Activated CD4-positive, alpha-beta T cell treated with anti-CD3 and anti-CD28 coated beads, Interleukin-2, amount 10 ng/mL, durations not matched to agents 7 days and 5 days (primary cell): ENCODE measurements around the gene SLFN5. TPM values are rescaled to one million over a fixed set of nuclear protein-coding genes. Genes with fewer than 3 reads are reported as not detected.

Experiments used
- CTCF ChIA-PET: fragments of 350-600 bp; sonication (Branson Sonifier 250); formaldehyde crosslinking; loops from one replicate; lab custom pipeline; 2021; ENCODE audit warnings: antibody characterized with exemption; lab: Charles Lee
- POLR2A ChIA-PET: fragments of 350-600 bp; sonication (Branson Sonifier 250); formaldehyde crosslinking; loops from one replicate; lab custom pipeline; 2021; ENCODE audit warnings: antibody characterized with exemption; lab: Charles Lee
- DNase-seq: peaks from one replicate; pipeline ENCODE4 v3.0.0-alpha.2; 2020
- H3K27ac Mint-ChIP-seq: one replicate; pipeline ENCODE4 v1.8.0; 2021; ENCODE audit warnings: mild to moderate bottlenecking, moderate library complexity, mixed read lengths
- H3K27me3 Mint-ChIP-seq: one replicate; pipeline ENCODE4 v1.8.0; 2021; ENCODE audit warnings: mixed read lengths
- H3K36me3 Mint-ChIP-seq: one replicate; pipeline ENCODE4 v1.8.0; 2021; ENCODE audit warnings: low read depth, mixed read lengths
- H3K4me1 Mint-ChIP-seq: one replicate; pipeline ENCODE4 v1.8.0; 2021; ENCODE audit warnings: mixed read lengths
- H3K4me3 Mint-ChIP-seq: one replicate; pipeline ENCODE4 v1.8.0; 2021; ENCODE audit warnings: mild to moderate bottlenecking, moderate library complexity, mixed read lengths
- H3K9me3 Mint-ChIP-seq: one replicate; pipeline ENCODE4 v1.8.0; 2021; ENCODE audit warnings: mixed read lengths
- total RNA-seq, 2 experiments: library from RNA; stranded (reverse); gene quantifications; one replicate each; pipeline ENCODE4 v1.2.3, GENCODE V29; 2021

Gene SLFN5
- total RNA-seq, 2 experiments from 2014 or later, result 199 to 212 TPM

DNA sequence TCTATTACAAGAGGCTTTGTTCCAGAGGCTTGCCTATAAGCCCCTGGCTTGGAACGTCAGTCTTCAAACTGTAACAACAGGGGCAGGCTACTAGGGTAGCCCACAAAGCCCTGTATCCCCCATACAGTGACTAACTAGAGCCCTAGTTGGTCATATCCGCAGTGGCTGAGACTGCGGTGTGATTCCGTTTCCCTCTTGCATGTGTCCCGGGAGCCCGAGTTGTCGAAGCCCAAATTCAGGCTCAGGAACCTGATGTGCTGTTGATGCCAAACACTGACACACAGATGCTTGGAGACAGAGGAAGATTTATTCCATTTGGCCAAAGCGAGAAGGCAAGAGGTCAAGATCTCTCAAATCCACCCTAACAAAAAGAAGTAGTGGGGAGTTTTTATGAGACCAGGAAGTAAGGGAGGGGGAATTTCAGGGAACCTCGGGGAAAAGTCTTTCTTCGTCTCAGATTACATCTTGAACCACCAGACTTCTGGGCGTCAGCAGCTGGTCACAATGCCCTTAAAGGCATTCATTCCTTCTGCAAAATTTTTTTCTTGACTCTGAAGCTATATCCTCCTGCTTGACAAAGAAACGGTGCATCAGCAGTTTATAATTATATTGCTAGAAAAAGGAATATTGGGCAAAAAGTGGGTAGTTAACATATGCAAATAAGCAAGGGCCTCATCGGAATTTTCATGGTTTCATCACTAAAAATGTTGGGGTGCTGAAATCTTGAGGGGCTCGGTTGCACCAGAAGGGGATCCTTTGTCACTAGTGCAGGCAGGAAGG, 879 bp downstream of the SLFN5 start:
- Mint-ChIP-seq H3K4me1 (peaks cover 53% of the 10 kb centered on the region), H3K27ac (peak overlapping the region; percentile 97), H3K36me3 (peaks cover 78% of the 10 kb centered on the region), H3K9me3 (no peaks in the 10 kb centered on the region), H3K27me3 (no peaks in the 10 kb centered on the region), H3K4me3 (peak overlapping the region; percentile 94)
- CTCF ChIA-PET, result interaction anchor here (0.7 to 1.3 kb wide), 5 partner anchors 11 to 351 kb away, joined by 3 to 4 read pairs (median 3); no protein-coding TSS in a partner anchor
- DNase-seq, result peak; percentile 55
- POLR2A ChIA-PET, result interaction anchor here (0.8 to 1.3 kb wide), 4 partner anchors 29 to 293 kb away, joined by 3 to 16 read pairs (median 5); no protein-coding TSS in a partner anchor

DNA sequence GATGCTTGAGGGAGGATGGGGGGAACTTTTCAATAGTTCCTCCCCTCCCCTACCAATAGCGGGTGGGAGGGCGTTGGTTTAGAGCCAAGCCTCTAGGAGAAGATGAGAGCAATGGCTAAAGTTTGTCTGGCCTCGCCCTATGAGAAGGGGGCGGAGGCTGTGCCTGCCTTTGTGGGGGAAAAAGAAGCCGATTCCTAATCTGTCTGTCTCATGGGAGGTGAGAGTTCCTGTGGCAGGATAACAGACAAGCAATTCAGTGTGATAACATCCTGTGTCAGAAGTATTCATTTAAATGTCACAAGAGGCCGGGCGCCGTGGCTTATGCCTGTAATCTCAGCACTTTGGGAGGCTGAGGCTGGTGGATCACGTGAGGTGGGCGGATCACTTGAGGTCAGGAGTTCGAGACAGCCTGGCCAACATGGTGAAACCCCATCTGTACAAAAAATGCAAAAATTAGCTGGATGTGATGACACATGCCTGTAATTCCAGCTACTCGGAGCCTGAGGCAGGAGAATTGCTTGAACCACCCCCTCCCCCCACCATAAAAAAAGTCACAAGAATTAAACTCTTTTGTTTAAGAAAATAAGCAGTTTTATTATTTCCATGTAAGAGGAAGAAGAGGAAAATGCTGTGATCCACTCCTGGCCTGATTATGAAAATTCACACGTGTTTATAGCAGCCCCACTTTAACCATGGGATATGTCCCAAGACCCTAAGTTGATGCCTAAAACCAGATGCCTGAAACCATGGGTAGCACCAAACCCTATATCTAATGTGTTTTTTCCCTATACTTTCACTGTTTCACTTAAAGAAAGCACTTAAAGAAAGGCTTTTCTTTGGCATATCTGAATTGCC, 1.7 kb downstream of the SLFN5 start:
- POLR2A ChIA-PET, result interaction anchor here (0.6 kb wide), 1 partner anchor 30 kb away, joined by 5 read pairs; no protein-coding TSS in a partner anchor
- DNase-seq, result peak; percentile 89
- Mint-ChIP-seq H3K36me3 (peaks cover 80% of the 10 kb centered on the region), H3K27me3 (no peaks in the 10 kb centered on the region), H3K4me1 (peaks cover 55% of the 10 kb centered on the region), H3K27ac (peak overlapping the region; percentile 97), H3K4me3 (peak overlapping the region; percentile 94), H3K9me3 (no peaks in the 10 kb centered on the region)
- CTCF ChIA-PET, result interaction anchor here (1.3 kb wide), 1 partner anchor 295 kb away, joined by 3 read pairs; no protein-coding TSS in a partner anchor

DNA sequence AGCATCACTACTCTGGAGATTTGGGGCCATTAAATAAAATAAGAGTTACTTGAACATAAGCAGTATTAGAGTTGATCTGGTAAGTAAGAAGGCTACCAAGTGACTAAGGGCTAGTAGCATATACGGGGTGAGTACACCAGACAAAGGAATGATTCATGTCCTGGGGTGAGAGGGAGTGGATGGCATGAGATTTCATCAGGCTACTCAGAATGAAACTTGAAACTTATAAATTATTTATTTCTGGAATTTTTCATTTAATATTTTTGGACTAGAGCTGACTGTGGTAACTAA, 2.3 kb downstream of the SLFN5 start:
- Mint-ChIP-seq H3K4me3 (peak overlapping the region; percentile 94), H3K36me3 (peaks cover 81% of the 10 kb centered on the region), H3K9me3 (no peaks in the 10 kb centered on the region), H3K27me3 (no peaks in the 10 kb centered on the region), H3K4me1 (peaks cover 56% of the 10 kb centered on the region), H3K27ac (peak overlapping the region; percentile 97)
- DNase-seq, result no peak
- POLR2A ChIA-PET, result interaction anchor here (0.6 kb wide), 1 partner anchor 31 kb away, joined by 5 read pairs; no protein-coding TSS in a partner anchor
- CTCF ChIA-PET, result no interaction called here

DNA sequence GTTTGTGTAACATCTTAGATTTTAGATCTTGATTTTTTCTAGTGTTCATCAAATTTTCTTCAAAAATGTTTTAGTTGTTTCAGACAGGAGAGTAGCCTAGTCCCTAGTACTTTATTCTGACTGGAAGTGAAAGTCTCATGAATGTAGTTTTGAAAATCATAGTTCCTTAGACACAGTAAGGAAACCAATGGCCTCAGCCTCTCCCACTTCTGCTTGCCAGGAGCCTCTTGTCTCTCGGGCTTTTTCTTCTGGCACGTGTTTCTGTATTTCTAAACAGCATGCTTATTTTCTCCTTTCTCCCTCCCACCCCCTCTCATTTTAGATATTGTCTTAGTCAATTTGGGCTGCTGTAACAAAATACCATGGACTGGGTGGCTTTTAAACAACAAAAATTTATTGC, 9.8 kb downstream of the SLFN5 start:
- Mint-ChIP-seq H3K9me3 (no peaks in the 10 kb centered on the region), H3K4me3 (no peak overlapping the region), H3K27ac (peak overlapping the region; percentile 60), H3K36me3 (peaks cover 78% of the 10 kb centered on the region), H3K4me1 (peaks cover 83% of the 10 kb centered on the region), H3K27me3 (no peaks in the 10 kb centered on the region)
- POLR2A ChIA-PET, result no interaction called here
- no peak for DNase-seq
- CTCF ChIA-PET, result interaction anchor here (1.1 kb wide), 1 partner anchor 11 kb away, joined by 3 read pairs; no protein-coding TSS in a partner anchor

GRCh38 chr17:35254107-35254773, 11.4 kb downstream of the SLFN5 start:
- Mint-ChIP-seq H3K9me3 (peaks cover 3% of the 10 kb centered on the region), H3K36me3 (peaks cover 78% of the 10 kb centered on the region), H3K27me3 (no peaks in the 10 kb centered on the region), H3K27ac (no peak overlapping the region), H3K4me3 (no peak overlapping the region), H3K4me1 (peaks cover 79% of the 10 kb centered on the region)
- ChIA-PET POLR2A (no interaction called here), CTCF (interaction anchor here (1.6 kb wide), 1 partner anchor 11 kb away, joined by 3 read pairs; the partner anchor contains the start of gene SLFN5)
- no peak for DNase-seq

GRCh38 chr17:35255316-35255715, 12.4 kb downstream of the SLFN5 start:
- peaks cover 76% of the 10 kb centered on the region for H3K4me1 Mint-ChIP-seq
- no peak overlapping the region for H3K4me3 Mint-ChIP-seq
- peak overlapping the region; percentile 52 for H3K27ac Mint-ChIP-seq
- no peak for DNase-seq
- H3K27me3 Mint-ChIP-seq, result no peaks in the 10 kb centered on the region
- ChIA-PET CTCF (interaction anchor here (1.6 kb wide), 1 partner anchor 12 kb away, joined by 3 read pairs; the partner anchor contains the start of gene SLFN5), POLR2A (no interaction called here)
- H3K9me3 Mint-ChIP-seq, result peaks cover 3% of the 10 kb centered on the region
- peaks cover 78% of the 10 kb centered on the region for H3K36me3 Mint-ChIP-seq

DNA sequence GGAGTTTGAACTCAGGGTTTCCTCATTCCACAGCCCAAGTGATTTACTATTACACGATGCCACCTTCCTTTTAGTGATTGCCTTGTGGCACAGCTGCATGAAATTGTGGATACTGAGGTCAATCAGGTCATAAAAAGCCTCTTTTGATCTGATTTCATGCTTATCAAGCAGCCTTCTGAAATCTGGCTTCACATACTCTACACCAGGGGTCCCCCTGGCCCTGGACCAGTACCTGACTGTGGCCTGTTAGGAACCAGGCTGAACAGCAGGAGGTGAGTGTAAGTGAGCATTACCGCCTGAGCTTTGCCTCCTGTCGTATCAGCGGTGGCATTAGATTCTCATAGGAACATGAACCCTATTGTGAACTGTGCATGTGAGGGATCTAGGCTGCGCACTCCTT, 13.8 kb downstream of the SLFN5 start:
- no peak overlapping the region for H3K4me3 Mint-ChIP-seq
- H3K27me3 Mint-ChIP-seq, result no peaks in the 10 kb centered on the region
- CTCF ChIA-PET, result interaction anchor here (0.7 to 1.6 kb wide), 2 partner anchors 56 to 442 kb away, joined by 4 to 7 read pairs; no protein-coding TSS in a partner anchor

GRCh38 chr17:35257208-35257659, 14.4 kb downstream of the SLFN5 start:
- Mint-ChIP-seq H3K4me3 (no peak overlapping the region), H3K27ac (no peak overlapping the region), H3K27me3 (no peaks in the 10 kb centered on the region), H3K4me1 (peaks cover 67% of the 10 kb centered on the region), H3K9me3 (peaks cover 3% of the 10 kb centered on the region), H3K36me3 (peaks cover 77% of the 10 kb centered on the region)
- DNase-seq, result no peak
- POLR2A ChIA-PET, result interaction anchor here (0.7 kb wide), 1 partner anchor 10 kb away, joined by 5 read pairs; no protein-coding TSS in a partner anchor
- CTCF ChIA-PET, result interaction anchor here (0.7 to 1.6 kb wide), 2 partner anchors 56 to 443 kb away, joined by 4 to 7 read pairs; no protein-coding TSS in a partner anchor

More for the DNA sequence above, 13.8 kb downstream of the SLFN5 start:
- no peak overlapping the region for H3K27ac Mint-ChIP-seq
- H3K36me3 Mint-ChIP-seq, result peaks cover 77% of the 10 kb centered on the region
- no peak for DNase-seq
- H3K4me1 Mint-ChIP-seq, result peaks cover 72% of the 10 kb centered on the region
- peaks cover 3% of the 10 kb centered on the region for H3K9me3 Mint-ChIP-seq
- POLR2A ChIA-PET, result no interaction called here

DNA sequence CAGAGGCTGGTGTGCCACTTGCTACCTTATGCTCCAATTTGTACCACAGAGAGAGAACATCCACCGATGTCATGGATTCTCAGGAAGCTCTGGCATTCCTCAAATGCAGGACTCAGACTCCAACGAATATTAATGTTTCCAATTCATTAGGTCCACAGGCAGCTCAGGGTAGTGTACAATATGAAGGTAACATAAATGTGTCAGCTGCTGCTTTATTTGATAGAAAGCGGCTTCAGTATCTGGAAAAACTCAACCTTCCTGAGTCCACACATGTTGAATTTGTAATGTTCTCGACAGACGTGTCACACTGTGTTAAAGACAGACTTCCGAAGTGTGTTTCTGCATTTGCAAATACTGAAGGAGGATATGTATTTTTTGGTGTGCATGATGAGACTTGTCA, 16.1 kb downstream of the SLFN5 start:
- POLR2A ChIA-PET, result no interaction called here
- no peak overlapping the region for H3K4me3 Mint-ChIP-seq
- no peak for DNase-seq
- H3K36me3 Mint-ChIP-seq, result peaks cover 81% of the 10 kb centered on the region
- H3K27me3 Mint-ChIP-seq, result no peaks in the 10 kb centered on the region
- no peak overlapping the region for H3K27ac Mint-ChIP-seq
- H3K9me3 Mint-ChIP-seq, result peaks cover 3% of the 10 kb centered on the region
- CTCF ChIA-PET, result interaction anchor here (1.0 to 1.1 kb wide), 2 partner anchors 16 to 53 kb away, joined by 3 to 5 read pairs; partner anchors contain the start of gene SLFN5
- peaks cover 58% of the 10 kb centered on the region for H3K4me1 Mint-ChIP-seq

GRCh38 chr17:35265071-35265470, 22.2 kb downstream of the SLFN5 start:
- ChIA-PET POLR2A (no interaction called here), CTCF (interaction anchor here (1.2 to 1.7 kb wide), 2 partner anchors 138 to 274 kb away, joined by 3 to 5 read pairs; no protein-coding TSS in a partner anchor)
- H3K4me1 Mint-ChIP-seq, result peaks cover 52% of the 10 kb centered on the region
- H3K27ac Mint-ChIP-seq, result no peak overlapping the region
- no peak for DNase-seq
- no peak overlapping the region for H3K4me3 Mint-ChIP-seq
- H3K27me3 Mint-ChIP-seq, result no peaks in the 10 kb centered on the region
- no peaks in the 10 kb centered on the region for H3K9me3 Mint-ChIP-seq
- peaks cover 79% of the 10 kb centered on the region for H3K36me3 Mint-ChIP-seq

DNA sequence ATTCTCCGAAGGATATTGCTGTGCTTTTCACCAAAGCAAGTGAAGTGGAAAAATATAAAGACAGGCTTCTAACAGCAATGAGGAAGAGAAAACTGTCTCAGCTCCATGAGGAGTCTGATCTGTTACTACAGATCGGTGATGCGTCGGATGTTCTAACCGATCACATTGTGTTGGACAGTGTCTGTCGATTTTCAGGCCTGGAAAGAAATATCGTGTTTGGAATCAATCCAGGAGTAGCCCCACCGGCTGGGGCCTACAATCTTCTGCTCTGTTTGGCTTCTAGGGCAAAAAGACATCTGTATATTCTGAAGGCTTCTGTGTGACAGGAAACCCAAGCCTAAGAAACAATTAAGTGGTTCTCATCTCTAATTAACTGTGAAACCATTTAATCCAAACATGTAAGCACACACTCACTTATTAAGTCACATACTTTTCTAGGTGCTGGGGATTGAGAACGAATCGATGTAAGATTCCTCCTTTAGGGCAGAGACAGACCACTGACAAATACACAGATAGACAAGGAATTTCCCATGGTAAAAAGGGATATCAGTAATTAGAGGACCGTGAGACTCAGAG, 22.8 kb downstream of the SLFN5 start:
- no peaks in the 10 kb centered on the region for H3K27me3 Mint-ChIP-seq
- H3K36me3 Mint-ChIP-seq, result peaks cover 81% of the 10 kb centered on the region
- no peak overlapping the region for H3K27ac Mint-ChIP-seq
- H3K4me3 Mint-ChIP-seq, result no peak overlapping the region
- peaks cover 51% of the 10 kb centered on the region for H3K4me1 Mint-ChIP-seq
- ChIA-PET CTCF (interaction anchor here (0.6 kb wide), 1 partner anchor 304 kb away, joined by 3 read pairs; no protein-coding TSS in a partner anchor), POLR2A (no interaction called here)
- no peaks in the 10 kb centered on the region for H3K9me3 Mint-ChIP-seq
- no peak for DNase-seq
